ENCODE data around the gene GSE1. TPM values are rescaled to one million over a fixed set of nuclear protein-coding genes. Genes with fewer than 3 reads are reported as not detected.

The GSE1 gene
- total and polyA plus RNA-seq, 9 of the 15 experiments (the other 6 are each of a cell fraction or from before 2014, with no cell fraction given), result 12.2 to 244 (median 57.9) TPM

DNA sequence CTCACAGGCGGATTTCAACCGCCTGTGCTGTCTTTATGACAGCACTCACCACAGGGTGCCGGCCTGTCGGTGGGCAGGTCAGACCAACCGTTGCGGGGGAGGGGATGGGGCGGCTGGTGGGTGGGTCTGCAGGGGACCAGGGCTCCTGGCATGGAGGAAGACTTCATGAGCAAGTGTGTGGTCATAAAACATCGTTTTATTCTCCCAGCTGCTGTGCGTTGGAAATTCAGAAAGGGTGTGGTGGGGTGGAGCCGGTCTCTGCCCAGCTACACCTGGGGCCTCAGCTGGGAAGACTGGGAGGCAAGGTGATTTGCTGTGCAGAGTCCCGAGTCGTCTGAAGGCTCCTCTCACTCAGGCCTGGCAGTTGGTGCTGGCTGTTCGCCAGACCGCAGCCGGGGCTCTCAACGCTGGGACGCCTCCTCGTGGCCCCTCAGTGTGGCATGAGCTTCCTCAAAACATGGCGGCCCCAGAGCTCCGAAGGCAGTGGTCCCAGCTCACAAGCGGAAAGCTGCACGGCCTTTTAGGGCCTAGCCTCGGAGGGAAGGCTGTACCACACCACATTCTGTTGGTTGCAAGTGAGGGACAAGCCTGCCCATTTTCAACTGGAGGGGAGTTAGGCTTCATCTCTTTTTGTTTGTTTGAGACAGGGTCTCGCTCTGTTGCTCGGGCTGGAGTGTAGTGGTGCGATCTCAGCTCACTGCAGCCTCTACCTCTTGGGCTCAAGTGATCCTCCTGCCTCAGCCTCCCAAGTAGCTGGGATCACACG is 45.8 kb upstream of the GSE1 start (continued):
- TF ChIP-seq, protein P1, sequence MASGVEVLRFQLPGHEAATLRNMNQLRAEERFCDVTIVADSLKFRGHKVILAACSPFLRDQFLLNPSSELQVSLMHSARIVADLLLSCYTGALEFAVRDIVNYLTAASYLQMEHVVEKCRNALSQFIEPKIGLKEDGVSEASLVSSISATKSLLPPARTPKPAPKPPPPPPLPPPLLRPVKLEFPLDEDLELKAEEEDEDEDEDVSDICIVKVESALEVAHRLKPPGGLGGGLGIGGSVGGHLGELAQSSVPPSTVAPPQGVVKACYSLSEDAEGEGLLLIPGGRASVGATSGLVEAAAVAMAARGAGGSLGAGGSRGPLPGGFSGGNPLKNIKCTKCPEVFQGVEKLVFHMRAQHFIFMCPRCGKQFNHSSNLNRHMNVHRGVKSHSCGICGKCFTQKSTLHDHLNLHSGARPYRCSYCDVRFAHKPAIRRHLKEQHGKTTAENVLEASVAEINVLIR (CRISPR knock-in tag; IDR thresholded peaks at IDR 0.05), result peak; percentile 65
- TF ChIP-seq, protein P2, sequence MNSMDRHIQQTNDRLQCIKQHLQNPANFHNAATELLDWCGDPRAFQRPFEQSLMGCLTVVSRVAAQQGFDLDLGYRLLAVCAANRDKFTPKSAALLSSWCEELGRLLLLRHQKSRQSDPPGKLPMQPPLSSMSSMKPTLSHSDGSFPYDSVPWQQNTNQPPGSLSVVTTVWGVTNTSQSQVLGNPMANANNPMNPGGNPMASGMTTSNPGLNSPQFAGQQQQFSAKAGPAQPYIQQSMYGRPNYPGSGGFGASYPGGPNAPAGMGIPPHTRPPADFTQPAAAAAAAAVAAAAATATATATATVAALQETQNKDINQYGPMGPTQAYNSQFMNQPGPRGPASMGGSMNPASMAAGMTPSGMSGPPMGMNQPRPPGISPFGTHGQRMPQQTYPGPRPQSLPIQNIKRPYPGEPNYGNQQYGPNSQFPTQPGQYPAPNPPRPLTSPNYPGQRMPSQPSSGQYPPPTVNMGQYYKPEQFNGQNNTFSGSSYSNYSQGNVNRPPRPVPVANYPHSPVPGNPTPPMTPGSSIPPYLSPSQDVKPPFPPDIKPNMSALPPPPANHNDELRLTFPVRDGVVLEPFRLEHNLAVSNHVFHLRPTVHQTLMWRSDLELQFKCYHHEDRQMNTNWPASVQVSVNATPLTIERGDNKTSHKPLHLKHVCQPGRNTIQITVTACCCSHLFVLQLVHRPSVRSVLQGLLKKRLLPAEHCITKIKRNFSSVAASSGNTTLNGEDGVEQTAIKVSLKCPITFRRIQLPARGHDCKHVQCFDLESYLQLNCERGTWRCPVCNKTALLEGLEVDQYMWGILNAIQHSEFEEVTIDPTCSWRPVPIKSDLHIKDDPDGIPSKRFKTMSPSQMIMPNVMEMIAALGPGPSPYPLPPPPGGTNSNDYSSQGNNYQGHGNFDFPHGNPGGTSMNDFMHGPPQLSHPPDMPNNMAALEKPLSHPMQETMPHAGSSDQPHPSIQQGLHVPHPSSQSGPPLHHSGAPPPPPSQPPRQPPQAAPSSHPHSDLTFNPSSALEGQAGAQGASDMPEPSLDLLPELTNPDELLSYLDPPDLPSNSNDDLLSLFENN (IDR thresholded peaks at IDR 0.05; ENCODE audit: low read depth in 2 of 2, low read length in 2 of 2), result peak in 1 of 2 experiments; percentile 67; a peak in 1 of 4 replicates
- TF ChIP-seq, protein P3, sequence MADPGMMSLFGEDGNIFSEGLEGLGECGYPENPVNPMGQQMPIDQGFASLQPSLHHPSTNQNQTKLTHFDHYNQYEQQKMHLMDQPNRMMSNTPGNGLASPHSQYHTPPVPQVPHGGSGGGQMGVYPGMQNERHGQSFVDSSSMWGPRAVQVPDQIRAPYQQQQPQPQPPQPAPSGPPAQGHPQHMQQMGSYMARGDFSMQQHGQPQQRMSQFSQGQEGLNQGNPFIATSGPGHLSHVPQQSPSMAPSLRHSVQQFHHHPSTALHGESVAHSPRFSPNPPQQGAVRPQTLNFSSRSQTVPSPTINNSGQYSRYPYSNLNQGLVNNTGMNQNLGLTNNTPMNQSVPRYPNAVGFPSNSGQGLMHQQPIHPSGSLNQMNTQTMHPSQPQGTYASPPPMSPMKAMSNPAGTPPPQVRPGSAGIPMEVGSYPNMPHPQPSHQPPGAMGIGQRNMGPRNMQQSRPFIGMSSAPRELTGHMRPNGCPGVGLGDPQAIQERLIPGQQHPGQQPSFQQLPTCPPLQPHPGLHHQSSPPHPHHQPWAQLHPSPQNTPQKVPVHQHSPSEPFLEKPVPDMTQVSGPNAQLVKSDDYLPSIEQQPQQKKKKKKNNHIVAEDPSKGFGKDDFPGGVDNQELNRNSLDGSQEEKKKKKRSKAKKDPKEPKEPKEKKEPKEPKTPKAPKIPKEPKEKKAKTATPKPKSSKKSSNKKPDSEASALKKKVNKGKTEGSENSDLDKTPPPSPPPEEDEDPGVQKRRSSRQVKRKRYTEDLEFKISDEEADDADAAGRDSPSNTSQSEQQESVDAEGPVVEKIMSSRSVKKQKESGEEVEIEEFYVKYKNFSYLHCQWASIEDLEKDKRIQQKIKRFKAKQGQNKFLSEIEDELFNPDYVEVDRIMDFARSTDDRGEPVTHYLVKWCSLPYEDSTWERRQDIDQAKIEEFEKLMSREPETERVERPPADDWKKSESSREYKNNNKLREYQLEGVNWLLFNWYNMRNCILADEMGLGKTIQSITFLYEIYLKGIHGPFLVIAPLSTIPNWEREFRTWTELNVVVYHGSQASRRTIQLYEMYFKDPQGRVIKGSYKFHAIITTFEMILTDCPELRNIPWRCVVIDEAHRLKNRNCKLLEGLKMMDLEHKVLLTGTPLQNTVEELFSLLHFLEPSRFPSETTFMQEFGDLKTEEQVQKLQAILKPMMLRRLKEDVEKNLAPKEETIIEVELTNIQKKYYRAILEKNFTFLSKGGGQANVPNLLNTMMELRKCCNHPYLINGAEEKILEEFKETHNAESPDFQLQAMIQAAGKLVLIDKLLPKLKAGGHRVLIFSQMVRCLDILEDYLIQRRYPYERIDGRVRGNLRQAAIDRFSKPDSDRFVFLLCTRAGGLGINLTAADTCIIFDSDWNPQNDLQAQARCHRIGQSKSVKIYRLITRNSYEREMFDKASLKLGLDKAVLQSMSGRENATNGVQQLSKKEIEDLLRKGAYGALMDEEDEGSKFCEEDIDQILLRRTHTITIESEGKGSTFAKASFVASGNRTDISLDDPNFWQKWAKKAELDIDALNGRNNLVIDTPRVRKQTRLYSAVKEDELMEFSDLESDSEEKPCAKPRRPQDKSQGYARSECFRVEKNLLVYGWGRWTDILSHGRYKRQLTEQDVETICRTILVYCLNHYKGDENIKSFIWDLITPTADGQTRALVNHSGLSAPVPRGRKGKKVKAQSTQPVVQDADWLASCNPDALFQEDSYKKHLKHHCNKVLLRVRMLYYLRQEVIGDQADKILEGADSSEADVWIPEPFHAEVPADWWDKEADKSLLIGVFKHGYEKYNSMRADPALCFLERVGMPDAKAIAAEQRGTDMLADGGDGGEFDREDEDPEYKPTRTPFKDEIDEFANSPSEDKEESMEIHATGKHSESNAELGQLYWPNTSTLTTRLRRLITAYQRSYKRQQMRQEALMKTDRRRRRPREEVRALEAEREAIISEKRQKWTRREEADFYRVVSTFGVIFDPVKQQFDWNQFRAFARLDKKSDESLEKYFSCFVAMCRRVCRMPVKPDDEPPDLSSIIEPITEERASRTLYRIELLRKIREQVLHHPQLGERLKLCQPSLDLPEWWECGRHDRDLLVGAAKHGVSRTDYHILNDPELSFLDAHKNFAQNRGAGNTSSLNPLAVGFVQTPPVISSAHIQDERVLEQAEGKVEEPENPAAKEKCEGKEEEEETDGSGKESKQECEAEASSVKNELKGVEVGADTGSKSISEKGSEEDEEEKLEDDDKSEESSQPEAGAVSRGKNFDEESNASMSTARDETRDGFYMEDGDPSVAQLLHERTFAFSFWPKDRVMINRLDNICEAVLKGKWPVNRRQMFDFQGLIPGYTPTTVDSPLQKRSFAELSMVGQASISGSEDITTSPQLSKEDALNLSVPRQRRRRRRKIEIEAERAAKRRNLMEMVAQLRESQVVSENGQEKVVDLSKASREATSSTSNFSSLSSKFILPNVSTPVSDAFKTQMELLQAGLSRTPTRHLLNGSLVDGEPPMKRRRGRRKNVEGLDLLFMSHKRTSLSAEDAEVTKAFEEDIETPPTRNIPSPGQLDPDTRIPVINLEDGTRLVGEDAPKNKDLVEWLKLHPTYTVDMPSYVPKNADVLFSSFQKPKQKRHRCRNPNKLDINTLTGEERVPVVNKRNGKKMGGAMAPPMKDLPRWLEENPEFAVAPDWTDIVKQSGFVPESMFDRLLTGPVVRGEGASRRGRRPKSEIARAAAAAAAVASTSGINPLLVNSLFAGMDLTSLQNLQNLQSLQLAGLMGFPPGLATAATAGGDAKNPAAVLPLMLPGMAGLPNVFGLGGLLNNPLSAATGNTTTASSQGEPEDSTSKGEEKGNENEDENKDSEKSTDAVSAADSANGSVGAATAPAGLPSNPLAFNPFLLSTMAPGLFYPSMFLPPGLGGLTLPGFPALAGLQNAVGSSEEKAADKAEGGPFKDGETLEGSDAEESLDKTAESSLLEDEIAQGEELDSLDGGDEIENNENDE (IDR thresholded peaks at IDR 0.05; ENCODE audit: low read depth, low read length), result peak; percentile 41
- TF ChIP-seq, protein P4, sequence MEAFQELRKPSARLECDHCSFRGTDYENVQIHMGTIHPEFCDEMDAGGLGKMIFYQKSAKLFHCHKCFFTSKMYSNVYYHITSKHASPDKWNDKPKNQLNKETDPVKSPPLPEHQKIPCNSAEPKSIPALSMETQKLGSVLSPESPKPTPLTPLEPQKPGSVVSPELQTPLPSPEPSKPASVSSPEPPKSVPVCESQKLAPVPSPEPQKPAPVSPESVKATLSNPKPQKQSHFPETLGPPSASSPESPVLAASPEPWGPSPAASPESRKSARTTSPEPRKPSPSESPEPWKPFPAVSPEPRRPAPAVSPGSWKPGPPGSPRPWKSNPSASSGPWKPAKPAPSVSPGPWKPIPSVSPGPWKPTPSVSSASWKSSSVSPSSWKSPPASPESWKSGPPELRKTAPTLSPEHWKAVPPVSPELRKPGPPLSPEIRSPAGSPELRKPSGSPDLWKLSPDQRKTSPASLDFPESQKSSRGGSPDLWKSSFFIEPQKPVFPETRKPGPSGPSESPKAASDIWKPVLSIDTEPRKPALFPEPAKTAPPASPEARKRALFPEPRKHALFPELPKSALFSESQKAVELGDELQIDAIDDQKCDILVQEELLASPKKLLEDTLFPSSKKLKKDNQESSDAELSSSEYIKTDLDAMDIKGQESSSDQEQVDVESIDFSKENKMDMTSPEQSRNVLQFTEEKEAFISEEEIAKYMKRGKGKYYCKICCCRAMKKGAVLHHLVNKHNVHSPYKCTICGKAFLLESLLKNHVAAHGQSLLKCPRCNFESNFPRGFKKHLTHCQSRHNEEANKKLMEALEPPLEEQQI (IDR thresholded peaks at IDR 0.05), result no peak
- peak; percentile 86 for TF ChIP-seq POLR2AphosphoS5 (IDR thresholded peaks at IDR 0.05; ENCODE audit: control insufficient read depth, insufficient read depth, low read depth, low read length)
- TF ChIP-seq EWSR1 (IDR thresholded peaks at IDR 0.05; ENCODE audit: borderline replicate concordance, low read depth, partially characterized antibody), result no peak
